Measurements from ENCODE around the gene PDE11A. TPM values are rescaled to one million over a fixed set of nuclear protein-coding genes. Genes with fewer than 3 reads are reported as not detected.

PDE11A gene
- total and polyA plus RNA-seq, 2 of the 8 experiments (the other 6 are each of a cell fraction or from before 2014, with no cell fraction given): 0.19 to 0.23 TPM

- Histone ChIP-seq H3K27ac (ENCODE audit: low read depth, low read length) (no peak overlapping the region), H2BK15ac (ENCODE audit: low read length) (no peak overlapping the region), H3K23ac (ENCODE audit: insufficient read length) (no peak overlapping the region), H2BK5ac (ENCODE audit: low read depth, low read length) (no peak overlapping the region), H3K27me3 (replicated peaks in 1 of 4; ENCODE audit: control insufficient read depth in 3 of 4, extremely low read depth in 1 of 4, insufficient read depth in 3 of 4, low read length in 3 of 4) (no peaks in the 10 kb centered on the region), H3K56ac (replicated peaks; ENCODE audit: insufficient read length, low read depth, low read length) (no peak overlapping the region), H2AK5ac (ENCODE audit: low read depth, low read length) (no peak overlapping the region), H3K4ac (replicated peaks; ENCODE audit: insufficient read length, low read depth, low read length) (no peak overlapping the region), H2BK120ac (replicated peaks; ENCODE audit: low read depth, low read length) (no peak overlapping the region), H3K4me3 (ENCODE audit: extremely low read depth in 1 of 4, insufficient read depth in 2 of 4, low read depth in 3 of 4, low read length in 4 of 4) (no peak overlapping the region), H4K91ac (replicated peaks; ENCODE audit: insufficient read length, low read length) (no peak overlapping the region), H4K5ac (ENCODE audit: insufficient read length, low read depth, low read length) (no peak overlapping the region), H2BK20ac (ENCODE audit: low read length) (no peak overlapping the region), H3K9me3 (ENCODE audit: insufficient read depth in 2 of 2, low read depth in 1 of 2, low read length in 1 of 2) (no peaks in the 10 kb centered on the region), H3K14ac (ENCODE audit: insufficient read length) (no peak overlapping the region), H3K9ac (replicated peaks in 1 of 4; ENCODE audit: extremely low read depth in 1 of 4, low read depth in 3 of 4, low read length in 3 of 4) (no peak overlapping the region), H3K23me2 (ENCODE audit: low read depth, low read length) (no peaks in the 10 kb centered on the region), H3K36me3 (ENCODE audit: control insufficient read depth in 2 of 4, insufficient read depth in 4 of 4, low read length in 3 of 4) (no peaks in the 10 kb centered on the region), H4K8ac (ENCODE audit: extremely low read depth, insufficient read depth, low read length) (no peak overlapping the region), H3K18ac (ENCODE audit: extremely low read depth, low read length) (no peak overlapping the region), H3K4me2 (ENCODE audit: insufficient read depth in 1 of 2, low read depth in 2 of 2, low read length in 2 of 2) (no peak overlapping the region), H2BK12ac (ENCODE audit: low read depth, low read length) (no peak overlapping the region), H3K79me2 (ENCODE audit: control insufficient read depth in 1 of 2, insufficient read depth in 2 of 2, low read length in 2 of 2) (no peaks in the 10 kb centered on the region), H3K79me1 (ENCODE audit: low read depth, low read length) (no peaks in the 10 kb centered on the region), H3K4me1 (replicated peaks in 1 of 4; ENCODE audit: control insufficient read depth in 3 of 4, insufficient read depth in 4 of 4, low read length in 3 of 4) (no peaks in the 10 kb centered on the region), H4K20me1 (replicated peaks in 1 of 2; ENCODE audit: control insufficient read depth in 1 of 2, insufficient read depth in 2 of 2, low read length in 2 of 2) (no peaks in the 10 kb centered on the region), H2AFZ (ENCODE audit: low read length) (no peak overlapping the region)
- 91% methylated on average over 1 of the region's 1 CpG; no CpG with 5 or more reads in 1 of the 2 experiments for WGBS, 2 experiments (ENCODE audit: extremely low coverage in 1 of 2, insufficient coverage in 1 of 2, insufficient read length in 1 of 2, insufficient replicate concordance in 2 of 2, low coverage in 1 of 2, low lambda C conversion rate in 2 of 2, missing lambda C conversion rate in 1 of 2)
- DNase-seq (ENCODE audit: low read depth in 1 of 2, low spot score in 2 of 2): no peak
- ChIA-PET CTCF (ENCODE audit: partially characterized antibody) (interaction anchor here (1.0 to 2.1 kb wide), 6 partner anchors 8 to 177 kb away, joined by 3 to 6 read pairs (median 3); no protein-coding TSS in a partner anchor), POLR2A (ENCODE audit: partially characterized antibody) (interaction anchor here (1.1 kb wide), 1 partner anchor 18 kb away, joined by 3 read pairs; no protein-coding TSS in a partner anchor)
- FAIRE-seq: no peak
- TF ChIP-seq PHF8 (conservative IDR thresholded peaks at IDR 0.05; ENCODE audit: low read depth, low read length) (no peak), CEBPB (IDR thresholded peaks at IDR 0.05; ENCODE audit: low read depth, low read length) (no peak), CHD2 (IDR thresholded peaks at IDR 0.05; ENCODE audit: low read length) (no peak), GTF2F1 (IDR thresholded peaks at IDR 0.05; ENCODE audit: borderline replicate concordance, low read depth, low read length) (no peak), SAP30 (IDR thresholded peaks at IDR 0.05; ENCODE audit: insufficient read depth, insufficient replicate concordance, low read length) (no peak), JUND (IDR thresholded peaks at IDR 0.05; ENCODE audit: low read length) (no peak), GABPA (IDR thresholded peaks at IDR 0.05; ENCODE audit: borderline replicate concordance, insufficient read depth, low read length) (no peak)
- TF ChIP-seq, protein P1, sequence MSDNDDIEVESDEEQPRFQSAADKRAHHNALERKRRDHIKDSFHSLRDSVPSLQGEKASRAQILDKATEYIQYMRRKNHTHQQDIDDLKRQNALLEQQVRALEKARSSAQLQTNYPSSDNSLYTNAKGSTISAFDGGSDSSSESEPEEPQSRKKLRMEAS (IDR thresholded peaks at IDR 0.05): no peak
These were observed 486.4 kb downstream of the PDE11A start for GRCh38 chr2:177586154-177586553.

Measured in H1 (cell line).